GM18526 (cell line): Measurements from ENCODE around the gene TAS2R43.
"Not testable (repeated sequence)": the region's sequence is repeated elsewhere in the genome, so short reads cannot be mapped to it uniquely, and the experiment has no call there.

Experiments used
- POLR2A ChIP-seq: IDR thresholded peaks from 3 replicates; pipeline ENCODE4 v1.6.1; 2011; ENCODE audit not compliant: insufficient read length; ENCODE audit errors: extremely low read depth

The TAS2R43 gene

DNA sequence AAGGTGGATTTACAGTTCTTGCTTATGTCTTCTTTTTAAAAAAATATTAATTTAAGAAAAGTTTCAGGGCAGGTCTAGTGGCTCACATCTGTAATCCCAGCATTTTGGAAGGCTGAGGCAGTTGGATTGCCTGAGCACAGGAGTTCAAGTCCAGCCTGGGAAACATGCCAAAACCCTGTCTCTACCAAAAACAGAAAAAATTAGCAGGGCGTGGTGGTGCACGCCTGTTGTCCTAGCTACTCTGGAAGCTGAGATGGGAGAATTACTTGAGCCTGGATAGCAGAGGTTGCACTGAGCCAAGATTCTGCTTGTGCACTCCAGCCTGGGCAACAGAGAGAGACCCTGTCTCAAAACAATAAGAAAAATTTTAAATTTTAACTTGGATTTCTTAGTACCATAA, 24.6 kb downstream of the TAS2R43 start:
- TF ChIP-seq POLR2A = no peak

GRCh38 chr12:11062194-11062593, 29.9 kb downstream of the TAS2R43 start, which contains the start of gene TAS2R46:
Gene TAS2R46 (minus strand): TSS chr12:11062294. CDS start chr12:11062294, 0 bp downstream.
- TF ChIP-seq POLR2A = not testable (repeated sequence)

DNA sequence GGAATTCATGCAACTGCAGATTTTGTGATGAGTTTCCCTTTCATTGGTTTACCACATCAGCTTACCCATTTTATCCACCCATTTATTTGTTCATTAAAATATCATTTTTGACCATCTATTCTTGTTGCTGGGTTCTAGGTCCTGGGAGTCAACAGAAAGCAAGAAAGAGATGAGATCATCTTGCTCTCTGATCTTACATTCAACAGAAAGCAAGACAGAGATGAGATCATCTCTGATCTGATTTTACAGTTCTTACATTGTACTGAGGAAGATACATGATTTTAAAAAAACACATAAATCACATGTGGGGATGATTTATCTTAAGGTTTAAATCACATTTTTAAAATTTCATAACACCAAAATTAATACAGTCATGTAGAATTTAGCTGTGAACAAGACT, 32.3 kb downstream of the TAS2R43 start:
- TF ChIP-seq POLR2A = no peak

DNA sequence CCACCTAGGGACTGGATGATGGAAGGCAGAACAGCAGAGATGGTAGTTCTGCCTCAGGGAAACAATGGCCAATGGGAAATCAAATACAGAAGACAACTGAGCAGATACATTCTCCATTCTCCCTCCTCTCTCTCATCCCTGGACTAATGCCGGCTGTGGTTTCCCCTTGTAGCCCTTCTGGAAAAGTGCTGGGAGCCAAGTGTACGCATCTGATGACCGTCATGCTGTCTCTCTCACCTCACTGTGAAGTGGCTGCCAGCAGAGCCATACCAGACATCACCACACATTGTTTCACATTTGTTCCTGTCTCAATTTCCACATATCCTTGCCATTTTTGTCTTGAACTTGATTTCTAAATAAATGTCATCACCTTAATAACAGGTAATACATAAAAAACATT, 33.1 kb downstream of the TAS2R43 start:
- TF ChIP-seq POLR2A = no peak

- no peak for TF ChIP-seq POLR2A
These were observed 36.8 kb downstream of the TAS2R43 start for GRCh38 chr12:11055306-11055705.
